ENCODE results near the gene BAG5.

GRCh38 chr14:103594265-103594664 lies 31.8 kb upstream of the BAG5 start:
- TF ChIP-seq, protein P1, sequence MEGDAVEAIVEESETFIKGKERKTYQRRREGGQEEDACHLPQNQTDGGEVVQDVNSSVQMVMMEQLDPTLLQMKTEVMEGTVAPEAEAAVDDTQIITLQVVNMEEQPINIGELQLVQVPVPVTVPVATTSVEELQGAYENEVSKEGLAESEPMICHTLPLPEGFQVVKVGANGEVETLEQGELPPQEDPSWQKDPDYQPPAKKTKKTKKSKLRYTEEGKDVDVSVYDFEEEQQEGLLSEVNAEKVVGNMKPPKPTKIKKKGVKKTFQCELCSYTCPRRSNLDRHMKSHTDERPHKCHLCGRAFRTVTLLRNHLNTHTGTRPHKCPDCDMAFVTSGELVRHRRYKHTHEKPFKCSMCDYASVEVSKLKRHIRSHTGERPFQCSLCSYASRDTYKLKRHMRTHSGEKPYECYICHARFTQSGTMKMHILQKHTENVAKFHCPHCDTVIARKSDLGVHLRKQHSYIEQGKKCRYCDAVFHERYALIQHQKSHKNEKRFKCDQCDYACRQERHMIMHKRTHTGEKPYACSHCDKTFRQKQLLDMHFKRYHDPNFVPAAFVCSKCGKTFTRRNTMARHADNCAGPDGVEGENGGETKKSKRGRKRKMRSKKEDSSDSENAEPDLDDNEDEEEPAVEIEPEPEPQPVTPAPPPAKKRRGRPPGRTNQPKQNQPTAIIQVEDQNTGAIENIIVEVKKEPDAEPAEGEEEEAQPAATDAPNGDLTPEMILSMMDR (IDR thresholded peaks at IDR 0.05), result no peak
- no peak for TF ChIP-seq POLR2A (IDR thresholded peaks at IDR 0.05)

All from thyroid gland (tissue), 4 donors.